Activated CD4-positive, alpha-beta T cell treated with anti-CD3 and anti-CD28 coated beads, Interleukin-2, amount 50 U/mL, for 48 hours (primary cell): Measurements from ENCODE around the gene FADS6.
"Not testable (repeated sequence)": the region's sequence is repeated elsewhere in the genome, so short reads cannot be mapped to it uniquely, and the experiment has no call there.

Experiments
- DNase-seq, 2 experiments: peaks; one replicate each; pipeline ENCODE4 v3.0.0-alpha.2; 2020

Gene FADS6

GRCh38 chr17:74883241-74883745 is 10.1 kb downstream of the FADS6 start:
- no peak for DNase-seq

GRCh38 chr17:74882517-74883240 is 10.8 kb downstream of the FADS6 start:
- no peak for DNase-seq

DNA sequence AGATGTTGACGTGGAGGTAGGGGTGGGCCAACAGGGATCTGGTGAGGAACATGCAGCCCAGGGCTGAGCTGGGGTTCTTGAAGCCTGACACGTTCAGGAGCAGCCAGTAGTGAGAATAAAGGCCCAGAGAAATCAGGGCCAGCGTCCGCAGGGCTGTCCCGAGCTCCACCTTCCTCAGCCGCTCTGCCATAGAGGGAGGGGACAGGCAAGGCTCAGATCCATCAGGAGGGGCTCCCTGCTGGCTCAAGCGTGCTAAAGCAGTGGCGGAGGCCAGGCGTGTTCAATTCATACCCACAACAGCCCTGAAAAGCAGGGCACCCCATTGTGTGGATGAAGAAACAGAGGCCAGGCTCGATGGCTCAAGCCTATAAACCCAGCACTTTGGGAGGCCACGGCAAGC is 12.4 kb downstream of the FADS6 start:
- DNase-seq = no peak

DNA sequence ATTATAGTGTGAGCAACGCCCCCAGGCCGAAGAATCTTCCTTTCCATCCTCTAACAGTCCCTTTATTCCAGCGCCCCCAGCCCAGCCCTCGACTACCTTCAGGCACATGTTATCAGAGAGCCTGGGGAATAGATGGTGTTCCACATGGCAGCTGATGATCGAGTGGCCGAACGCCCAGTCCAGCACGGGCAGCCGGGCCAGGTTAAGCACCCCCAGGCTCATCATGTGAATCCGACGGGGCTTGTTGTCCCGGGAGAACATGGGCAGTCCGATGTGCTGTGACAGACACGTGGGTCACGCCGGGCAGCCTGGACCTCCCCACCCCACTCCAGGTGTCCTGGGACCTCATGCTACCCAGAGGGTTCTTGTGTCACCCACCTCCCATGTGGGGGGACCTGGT is 14.1 kb downstream of the FADS6 start:
- DNase-seq = no peak

DNA sequence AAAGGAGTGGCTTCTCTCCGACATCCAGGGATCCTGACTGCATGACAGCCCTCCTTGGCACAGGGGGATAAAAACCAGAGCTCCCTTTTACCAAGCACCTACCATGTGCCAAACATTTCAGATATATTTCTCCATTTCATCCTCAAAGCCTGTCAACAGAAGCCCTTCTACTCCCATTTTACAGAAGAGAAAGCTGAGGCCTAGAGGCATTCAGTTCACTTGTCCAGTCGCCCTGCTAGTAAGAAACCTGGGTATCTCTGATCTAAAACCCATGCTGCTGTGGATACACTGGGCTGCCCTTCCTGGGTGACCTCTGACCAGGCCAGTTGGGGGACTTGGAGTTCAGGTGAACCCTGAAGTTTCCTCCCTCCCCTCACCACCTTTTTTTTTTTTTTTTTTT is 14.8 kb downstream of the FADS6 start:
- no peak for DNase-seq

GRCh38 chr17:74877592-74878548 is 15.6 kb downstream of the FADS6 start:
- no peak for DNase-seq

- DNase-seq = no peak
Observed at GRCh38 chr17:74875977-74876593, 17.3 kb downstream of the FADS6 start.

GRCh38 chr17:74875155-74875976 is 18.1 kb downstream of the FADS6 start:
- DNase-seq = no peak

DNA sequence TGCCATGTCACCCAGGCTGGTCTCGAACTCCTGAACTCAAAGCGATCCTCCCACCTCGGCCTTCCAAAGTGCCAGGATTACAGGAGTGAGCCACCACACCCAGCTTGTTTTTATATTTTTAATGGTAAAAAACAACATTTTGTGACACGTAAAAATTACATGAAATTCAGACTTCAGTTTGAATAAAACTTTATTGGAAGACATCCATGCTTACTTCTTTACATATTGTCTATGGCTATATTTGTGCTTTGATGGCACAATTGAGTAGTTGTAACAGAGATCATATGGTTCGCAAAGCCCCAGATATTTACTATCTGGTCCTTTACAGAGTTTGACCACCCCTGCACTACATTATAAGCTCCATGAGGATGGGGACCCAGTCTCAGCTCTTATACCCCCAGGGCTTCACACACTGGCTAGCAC is 18.8 kb downstream of the FADS6 start:
- DNase-seq = no peak

GRCh38 chr17:74873874-74874614 is 19.4 kb downstream of the FADS6 start:
- DNase-seq = no peak

GRCh38 chr17:74873037-74873873 is 20.2 kb downstream of the FADS6 start:
- DNase-seq = peak; percentile 99

GRCh38 chr17:74872313-74873036 is 21.0 kb downstream of the FADS6 start, which contains the start of gene FDXR:
FDXR (minus strand) TSS chr17:74872994; CDS start chr17:74872944, 50 bp downstream.
- DNase-seq = no peak

DNA sequence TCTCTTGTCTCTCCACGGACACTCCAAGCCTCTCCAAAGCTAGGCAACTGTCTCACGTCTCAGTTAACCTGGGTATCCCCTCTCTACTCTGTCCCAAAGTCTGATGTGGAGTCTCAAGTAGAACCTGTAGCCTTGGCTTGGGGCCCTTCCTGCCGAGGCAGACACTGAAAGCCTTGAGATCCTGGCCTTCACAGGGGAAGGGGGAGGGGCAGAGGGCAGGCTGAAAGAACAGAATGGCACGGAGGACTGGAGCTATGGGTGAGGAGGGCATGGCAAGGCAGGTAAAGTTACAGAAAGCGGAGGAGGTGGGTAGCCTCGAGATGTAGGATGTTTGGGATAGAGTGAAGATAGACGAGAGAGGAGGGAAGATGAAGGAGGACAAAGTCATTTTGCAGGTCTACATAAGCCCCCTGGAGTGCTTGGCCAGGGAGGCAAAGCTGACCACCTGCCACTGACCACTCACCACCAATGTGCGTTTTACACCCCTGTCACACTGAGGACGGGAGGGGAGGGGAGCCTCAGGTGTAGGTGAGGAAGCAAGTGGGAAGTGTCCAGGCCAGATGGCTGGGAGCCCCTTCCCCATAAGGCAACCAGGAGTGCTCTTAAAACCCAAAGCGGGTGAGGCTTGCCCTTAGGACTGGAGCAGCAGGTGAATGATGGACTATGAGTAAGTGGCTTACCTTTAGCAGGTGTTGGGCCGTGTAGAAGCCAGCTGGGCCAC is 21.9 kb downstream of the FADS6 start:
- no peak for DNase-seq

DNA sequence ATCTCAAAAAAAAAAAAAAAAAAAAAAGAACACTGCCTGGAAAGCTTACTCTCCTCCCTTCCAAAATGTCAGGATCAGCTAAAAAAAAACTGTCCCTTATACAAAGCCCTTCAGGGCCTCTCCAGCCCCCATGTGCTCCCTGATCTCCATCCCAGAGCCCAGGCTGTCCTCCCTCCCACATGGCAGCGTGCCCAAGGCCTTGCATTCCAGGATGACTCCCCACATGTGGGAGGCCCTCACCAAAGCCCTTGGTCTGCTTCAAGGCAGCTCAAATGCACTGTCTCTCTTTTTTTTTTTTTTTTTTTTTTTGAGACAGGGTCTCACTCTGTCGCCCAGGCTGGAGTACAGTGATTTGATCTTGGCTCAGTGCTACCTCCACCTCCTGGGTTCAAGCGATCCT is 22.9 kb downstream of the FADS6 start:
- DNase-seq = no peak

DNA sequence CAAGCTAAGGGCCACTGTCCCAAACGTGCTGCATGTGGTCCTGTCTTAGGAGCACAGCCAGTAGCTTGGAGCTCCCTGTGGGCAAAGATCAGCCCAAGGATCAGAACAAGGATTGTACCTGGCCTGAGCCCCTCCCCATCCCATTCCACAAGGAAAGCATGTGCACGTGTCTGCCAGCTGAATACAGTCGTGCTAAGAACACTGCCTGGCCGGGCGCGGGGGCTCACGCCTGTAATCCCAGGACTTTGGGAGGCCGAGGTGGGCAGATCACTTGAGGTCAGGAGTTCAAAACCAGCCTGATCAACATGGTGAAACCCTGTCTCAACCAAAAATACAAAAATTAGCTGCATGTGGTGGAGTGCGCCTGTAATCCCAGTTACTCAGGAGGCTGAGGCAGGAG is 23.4 kb downstream of the FADS6 start:
- not testable (repeated sequence) for DNase-seq

- DNase-seq = no peak
Observed at GRCh38 chr17:74868908-74869255, 24.6 kb downstream of the FADS6 start.

GRCh38 chr17:74868251-74868907 is 25.1 kb downstream of the FADS6 start:
- DNase-seq = no peak

DNA sequence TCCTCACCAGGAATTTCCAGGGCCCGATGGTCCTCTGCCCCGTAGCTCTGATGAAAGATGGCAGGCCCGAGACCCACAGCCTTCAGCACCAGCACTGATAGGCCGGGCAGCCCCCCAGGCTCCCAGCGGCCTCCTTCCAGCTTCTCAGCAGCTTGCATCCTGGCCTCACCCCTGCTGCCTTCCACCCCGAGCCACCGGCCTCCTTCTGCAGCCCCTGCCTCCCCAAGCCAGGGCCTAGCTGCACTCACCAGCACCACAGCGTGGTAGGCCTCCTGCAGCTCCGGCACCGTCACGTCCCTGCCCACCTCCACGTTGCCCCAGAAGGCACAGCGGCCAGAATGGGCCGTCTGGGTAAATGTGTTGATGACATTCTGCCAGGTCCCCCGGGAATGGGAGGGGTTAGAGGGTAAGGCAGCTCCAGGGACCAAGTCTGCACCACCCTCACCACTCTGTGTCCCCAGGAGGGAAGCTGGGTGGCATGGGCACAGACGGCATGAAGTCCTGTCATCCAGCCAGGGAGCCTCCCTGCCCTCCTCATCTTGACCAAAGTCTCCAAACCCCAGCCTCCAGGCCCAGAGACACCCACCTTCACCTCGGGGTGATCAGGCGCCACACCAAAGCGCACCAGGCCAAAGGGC is 27.1 kb downstream of the FADS6 start:
- no peak for DNase-seq
